NCI-H82 treated with DMSO at 0.1 percent for 48 hours (cell line): ENCODE data around the gene PCTP.

Experiments used
- DNase-seq: peaks from one replicate; lab custom pipeline; 2025; ENCODE audit not compliant: unreplicated experiment; lab: John Stamatoyannopoulos, UW

The PCTP gene

DNA sequence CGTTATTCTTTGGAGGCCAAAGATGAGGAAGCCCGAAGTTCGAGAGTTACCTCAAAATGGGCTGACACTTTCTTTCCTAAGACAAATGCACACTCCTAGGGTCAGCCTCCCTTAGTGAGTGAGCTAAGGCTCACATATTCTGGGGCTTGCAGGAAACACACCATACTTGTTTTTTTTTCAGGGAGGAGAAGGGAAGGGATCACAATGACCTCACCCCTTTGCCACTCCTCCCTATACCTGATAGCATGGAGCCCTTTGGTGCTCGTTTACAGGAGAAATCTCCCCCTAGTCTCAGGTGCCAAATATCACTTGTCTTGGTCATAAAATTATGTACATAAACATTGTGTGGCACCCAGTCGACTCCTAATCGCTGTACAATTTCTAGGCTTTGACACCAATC, 23.6 kb upstream of the PCTP start:
- DNase-seq: no peak

DNA sequence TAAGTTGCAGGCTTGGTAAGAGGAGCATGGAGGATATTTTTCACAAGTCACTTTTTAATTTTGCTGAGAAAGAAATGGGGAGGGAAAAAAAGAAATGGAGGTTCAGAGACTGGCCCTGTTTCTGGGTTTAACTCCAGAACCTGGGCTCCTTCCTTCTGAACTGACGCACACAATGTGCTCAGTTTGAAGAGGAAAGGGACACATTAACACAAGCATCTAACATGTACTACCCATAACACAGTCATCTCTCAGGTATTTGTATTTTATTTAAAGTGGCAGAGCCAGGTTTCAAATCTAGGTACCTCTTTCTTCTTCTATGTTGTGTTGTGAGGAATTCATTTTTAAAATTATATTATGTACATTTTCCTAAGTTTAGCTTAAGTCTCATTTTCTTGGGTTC, 22.9 kb upstream of the PCTP start:
- no peak for DNase-seq

DNA sequence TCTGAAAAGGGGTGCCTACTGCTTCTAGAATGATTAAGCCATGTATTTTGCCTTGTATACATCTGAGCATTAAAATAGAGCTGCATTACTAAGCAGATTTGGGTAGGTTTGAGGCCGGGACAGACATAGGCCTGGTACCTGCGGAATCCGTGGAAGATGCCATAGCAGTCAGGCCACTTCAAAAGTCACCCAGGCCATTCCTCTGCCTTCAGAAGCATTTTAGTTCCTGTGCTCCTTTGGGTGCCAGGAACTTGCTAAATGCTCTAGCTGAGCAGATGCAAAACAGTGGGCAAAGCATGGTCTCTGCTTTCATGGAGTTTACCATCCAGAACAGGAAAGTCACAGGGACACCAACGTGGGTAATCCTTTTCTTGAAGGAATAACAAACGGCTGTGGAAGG, 22.5 kb upstream of the PCTP start:
- no peak for DNase-seq

DNA sequence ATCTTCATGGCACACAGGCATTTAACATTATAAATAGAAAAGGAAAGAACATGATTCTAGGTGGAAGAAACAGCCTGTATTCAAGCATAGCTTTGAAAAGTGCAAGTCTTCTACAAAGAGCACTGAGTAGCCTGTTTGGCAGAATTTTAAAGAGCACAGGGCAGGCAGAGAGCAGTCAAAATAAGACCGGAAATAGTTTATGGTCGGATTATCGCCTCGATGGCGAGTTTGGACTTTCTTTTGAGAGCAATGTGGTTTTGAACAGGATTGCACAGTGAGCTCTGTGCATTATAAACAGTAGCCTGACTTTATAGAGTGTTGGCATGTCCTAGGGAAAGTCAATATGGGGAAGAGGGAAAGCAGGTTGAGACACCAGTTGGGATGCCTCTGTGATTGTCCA, 22.0 kb upstream of the PCTP start:
- no peak for DNase-seq

DNA sequence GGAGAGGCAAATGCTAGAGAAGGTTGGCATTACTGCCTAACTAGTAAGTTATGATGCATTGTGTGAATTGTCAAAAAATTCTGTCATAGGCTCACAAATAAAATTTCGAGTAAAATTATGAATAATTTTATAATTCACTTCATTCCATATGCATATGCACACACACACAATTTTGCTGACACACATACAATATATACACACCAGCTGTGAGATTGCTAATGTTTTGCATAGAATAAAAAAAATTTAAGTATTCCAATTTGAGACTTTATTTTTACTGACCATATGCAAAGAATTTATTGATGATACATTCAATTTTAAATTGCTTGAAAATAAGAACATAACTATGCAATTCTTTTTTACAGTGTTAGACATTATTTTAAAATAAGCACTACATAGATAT, 21.4 kb upstream of the PCTP start:
- DNase-seq: no peak

DNA sequence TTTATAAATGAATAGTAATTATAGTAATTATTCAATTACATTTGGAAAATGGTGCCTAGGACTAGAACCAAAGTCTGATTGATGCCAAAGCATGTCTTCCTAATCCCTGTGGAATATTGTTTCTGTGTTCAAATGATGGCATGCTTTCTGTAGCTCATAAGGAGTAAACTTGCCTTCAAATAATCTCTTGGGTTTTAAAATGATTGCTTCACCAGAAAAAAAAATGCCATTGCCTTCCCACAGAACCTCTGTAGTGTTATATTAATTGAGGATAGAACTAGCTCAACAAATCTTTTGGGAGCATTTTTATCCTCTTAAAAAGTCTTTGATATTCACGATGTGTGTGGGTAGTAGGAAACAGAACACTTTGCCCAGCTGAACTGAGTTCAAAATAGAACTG, 20.5 kb upstream of the PCTP start:
- no peak for DNase-seq

DNA sequence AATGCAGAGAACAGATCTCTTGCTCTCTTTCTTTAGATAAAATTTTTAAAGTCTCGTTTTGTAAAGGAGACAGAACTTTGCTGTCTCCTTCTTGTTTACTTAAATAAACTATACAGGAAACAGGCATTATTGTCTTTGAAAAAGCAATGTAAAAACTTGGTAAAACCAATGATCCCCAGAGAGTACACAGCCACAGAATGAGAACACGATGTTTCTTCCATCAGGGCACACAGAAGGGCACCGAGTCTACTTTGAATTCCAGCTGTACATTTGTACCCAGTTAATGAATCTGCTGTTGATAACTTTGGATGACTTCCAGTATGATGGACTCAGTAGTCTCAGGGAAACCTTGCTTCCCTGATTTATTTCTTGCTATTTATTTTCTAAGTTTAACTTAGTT, 20.0 kb upstream of the PCTP start:
- no peak for DNase-seq

DNA sequence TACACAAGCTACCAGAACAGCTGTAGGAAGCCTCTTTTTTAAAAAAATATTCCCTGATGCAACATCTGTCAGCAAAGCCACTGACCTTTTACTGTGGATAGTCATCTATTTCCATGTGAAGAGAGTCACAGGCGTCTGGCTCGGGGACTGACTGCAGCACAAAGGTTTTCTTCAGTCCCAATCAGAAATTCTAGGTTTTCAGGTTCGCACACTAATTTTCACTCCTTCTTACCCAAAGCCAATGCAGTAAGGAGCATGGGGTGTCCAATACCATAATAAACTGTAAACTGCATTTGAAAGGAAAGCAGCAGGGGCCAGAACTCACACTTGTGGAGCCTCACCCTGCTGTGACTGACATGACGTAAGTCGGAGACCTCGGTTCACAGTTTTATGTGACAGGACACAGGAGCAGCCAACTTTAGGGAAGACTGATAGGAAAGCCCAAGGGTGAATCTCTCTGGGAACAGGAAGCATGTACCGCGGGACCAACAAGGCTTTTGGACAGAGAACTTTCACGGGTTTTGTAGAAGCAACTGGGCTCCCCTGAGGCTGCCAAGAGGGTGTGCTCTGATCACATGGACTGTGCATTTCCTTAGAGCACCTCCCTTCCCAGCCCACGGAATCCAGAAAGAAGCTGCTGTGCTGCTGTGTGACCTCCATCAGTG, 19.1 kb upstream of the PCTP start:
- no peak for DNase-seq

DNA sequence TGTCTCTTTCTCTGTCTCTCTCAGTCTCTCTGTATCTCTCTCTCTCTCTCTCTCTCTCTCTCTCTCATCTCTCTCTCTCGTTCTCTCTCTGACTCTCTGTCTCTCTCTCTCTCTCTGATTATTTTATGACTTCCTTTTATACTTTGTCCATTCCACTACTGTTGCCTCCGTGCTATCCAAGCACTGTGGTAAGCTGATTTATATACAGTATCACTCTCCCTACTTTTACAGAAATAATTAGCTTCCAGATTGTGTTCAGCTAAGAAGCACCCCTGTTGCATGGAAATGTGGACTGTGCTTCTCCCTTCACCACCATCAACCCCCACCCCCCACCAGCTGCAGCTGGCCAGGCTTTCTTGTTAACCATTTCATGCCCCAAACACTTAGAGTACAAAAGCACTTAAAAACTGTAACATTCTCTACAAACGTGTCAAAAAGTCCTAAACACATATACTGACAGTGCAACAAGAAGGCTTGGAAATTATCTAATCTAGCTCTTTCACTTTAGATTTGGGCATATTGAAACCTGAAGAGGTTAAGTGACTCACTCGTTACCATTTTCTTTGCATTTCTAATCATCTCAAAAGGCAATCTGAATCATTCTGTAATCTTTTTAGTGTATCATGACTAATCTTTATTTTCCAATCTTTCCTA, 16.6 kb upstream of the PCTP start:
- DNase-seq: no peak

DNA sequence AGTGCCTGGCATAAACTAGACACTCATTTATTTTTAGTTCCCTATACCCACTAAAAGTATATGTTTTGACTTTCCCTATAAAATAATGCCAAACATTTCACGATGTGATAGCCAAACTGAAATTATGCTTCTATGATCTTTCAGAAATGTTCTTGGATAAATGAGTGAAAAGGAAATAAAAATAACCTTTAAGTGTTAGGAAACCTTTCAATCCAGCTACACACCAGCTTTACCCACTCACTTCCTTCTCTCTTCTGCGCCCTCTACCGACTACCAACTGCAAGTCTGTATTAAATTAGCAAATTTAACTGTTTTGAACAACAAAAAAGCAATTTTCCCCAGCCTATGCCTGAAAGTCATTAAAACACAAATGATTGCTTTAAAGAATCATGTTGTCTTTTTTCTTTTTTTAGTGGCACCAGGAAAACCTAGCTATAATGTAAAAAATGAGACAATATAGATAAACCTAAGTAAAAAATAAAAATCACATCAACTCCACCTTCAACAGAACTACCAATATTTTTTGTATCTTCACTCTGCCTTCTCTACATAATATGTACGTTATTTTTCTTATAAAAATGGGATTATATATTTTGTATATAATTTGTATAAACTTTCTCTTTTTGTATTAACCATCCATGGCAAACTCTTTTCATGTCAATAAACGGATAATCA, 15.0 kb upstream of the PCTP start:
- DNase-seq: peak; percentile 5

DNA sequence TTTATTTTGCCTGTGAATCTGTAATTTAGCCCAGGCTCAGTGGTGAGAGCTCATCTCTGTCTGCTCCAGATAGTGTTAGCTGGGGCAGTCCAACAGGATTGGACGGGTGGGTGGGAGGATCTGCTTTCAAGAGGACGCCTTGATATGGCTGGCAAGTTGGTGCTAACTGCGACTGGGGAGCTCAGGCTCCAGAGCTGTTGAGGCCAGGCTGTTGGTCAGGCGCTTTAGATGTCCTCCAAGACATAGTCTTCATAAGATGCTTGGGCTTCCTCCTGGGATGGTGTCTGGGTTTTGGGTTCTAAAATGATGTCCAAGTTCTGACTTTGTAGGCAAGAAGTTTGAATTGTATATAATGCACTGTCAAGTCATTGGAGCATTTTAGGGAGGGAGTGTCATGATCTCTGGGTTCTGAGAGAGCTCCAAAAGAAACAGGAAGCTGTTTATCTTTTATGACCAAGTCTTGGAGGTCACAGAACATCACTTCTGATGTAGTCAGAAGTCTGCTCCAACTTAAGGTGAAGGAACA, 12.8 kb upstream of the PCTP start:
- no peak for DNase-seq

DNA sequence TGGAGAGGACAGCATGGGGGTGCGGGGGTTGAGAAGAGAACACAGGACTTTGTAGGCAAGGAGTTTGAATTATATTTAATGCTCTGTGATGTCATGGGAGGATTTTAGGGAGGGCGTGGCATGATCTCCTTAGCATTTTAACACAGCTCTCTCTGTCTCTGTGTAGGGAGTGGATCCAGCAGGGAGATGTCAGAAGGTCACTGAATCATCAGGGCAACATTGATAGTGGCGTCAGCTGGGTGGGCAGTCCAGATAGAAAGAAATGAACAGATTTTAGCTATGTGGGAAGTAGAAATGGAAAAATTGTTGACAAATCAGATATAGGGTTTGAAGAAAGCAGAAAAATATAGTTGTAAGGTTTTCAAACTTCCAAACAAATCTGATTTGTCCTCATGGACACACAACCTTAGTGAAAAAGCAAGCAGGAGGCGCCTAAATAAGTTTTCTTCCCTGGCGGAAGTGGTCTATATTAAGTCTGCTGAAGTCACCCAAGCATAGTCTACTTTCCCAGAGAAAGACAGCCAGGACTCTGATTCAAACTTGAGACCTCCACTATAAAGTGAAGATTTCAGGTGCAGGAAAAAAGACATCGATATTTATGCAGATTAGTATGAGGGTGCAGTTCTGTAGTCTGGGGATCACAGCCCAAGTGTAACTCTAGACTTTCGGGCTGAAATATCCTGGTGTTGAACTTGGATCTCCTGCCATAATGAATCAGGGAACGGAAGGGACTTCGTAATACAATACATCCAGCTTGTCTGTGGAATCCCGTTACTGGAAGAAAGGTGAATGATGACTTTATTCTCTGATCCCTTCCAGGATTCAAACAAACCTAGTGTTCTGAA, 10.1 kb upstream of the PCTP start:
- no peak for DNase-seq

DNA sequence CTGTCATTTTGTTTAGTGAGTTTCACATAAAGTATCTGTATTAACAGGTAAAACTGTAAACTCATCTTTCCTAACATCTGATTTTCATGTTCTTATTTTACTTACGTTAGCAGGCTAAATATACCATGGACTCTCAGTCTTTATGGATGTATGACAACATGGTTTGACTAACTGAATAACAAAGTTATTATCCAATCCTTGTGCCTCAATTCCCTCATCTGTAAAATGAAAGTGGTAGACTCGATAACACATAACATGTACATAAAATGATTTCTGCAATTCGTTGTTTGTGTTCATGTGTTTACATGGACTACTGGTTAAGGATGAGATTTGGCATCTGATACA, 9.5 kb upstream of the PCTP start:
- DNase-seq: no peak

DNA sequence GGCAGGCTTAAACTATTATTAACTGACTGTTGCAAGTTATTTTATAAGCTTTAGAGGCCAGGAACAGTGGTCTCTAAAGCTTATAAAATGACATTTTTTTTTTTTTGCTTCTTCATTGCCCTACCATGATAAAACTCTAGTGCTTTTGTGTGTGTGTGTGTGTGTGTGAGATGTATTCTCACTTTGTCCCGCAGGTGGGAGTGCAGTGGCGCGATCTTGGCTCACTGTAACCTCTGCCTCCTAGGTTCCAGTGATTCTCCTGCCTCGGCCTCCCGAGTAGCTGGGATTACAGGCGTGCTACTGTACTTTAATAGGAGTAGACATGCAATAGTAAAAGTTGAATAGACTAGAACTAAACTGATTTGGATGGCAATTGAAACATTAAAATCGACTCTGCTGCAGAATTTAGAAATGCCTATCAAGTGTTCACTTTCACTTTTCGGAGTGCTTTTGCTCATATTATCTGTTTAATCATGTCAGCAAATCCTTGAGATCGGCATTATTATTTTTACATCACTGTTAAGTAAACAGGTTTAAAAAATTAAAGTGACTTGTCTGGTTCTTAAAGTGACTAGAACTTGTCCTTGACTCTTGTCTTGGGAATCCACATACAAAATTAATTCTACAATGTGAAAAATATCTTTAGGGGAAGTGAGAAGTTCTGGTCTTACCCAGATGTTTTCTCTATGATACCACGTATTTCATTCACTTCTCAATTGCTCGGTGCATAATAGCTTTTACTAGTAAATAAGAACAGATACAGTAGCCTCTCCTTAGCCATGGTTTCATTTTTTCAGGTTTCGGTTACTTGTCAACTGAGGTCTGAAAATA, 8.4 kb upstream of the PCTP start:
- no peak for DNase-seq

DNA sequence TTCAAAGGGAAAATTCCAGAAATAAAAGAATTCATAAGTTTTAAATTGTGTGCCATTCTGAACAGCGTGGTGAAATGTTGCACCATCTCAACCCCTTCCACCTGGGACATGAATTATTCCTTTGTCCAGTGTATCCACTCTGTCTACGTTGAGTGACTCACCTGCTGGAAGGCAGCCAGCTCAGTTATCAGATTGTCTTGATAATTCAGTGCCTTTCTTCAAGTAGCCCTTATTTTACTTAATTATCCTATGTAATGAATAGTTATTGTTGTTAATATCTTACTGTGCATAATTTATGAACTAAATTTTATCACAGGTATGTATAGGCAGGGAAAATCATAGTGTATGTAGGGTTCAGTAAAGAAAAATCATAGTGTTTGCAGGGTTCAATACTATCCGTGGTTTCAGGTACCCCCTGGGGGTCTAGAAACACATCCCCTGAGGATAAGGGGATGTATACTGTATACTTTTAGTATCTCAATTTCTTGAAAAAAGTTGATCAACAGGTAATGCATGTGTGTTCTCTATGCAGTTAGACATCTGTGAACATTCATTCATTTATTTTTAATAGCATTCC, 7.7 kb upstream of the PCTP start:
- DNase-seq: no peak

DNA sequence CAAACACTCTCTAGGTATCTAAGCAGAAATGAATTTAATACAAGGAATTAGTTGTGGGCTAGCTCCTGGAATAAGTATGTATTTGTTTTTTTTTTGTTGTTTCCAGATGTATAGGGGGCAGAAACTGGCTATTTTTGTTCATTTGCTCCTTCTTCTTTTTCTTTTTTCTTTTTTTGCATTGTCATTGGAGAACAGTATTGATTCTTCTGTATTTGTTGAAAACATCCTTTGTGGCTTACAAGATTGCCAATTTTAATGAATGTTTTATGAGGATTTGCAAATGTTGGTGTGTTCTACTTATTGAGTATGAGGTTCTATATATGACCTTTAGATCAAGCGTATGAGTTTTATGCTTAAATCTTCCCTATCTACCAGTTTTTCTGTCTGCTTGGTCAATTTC, 5.6 kb upstream of the PCTP start:
- no peak for DNase-seq

DNA sequence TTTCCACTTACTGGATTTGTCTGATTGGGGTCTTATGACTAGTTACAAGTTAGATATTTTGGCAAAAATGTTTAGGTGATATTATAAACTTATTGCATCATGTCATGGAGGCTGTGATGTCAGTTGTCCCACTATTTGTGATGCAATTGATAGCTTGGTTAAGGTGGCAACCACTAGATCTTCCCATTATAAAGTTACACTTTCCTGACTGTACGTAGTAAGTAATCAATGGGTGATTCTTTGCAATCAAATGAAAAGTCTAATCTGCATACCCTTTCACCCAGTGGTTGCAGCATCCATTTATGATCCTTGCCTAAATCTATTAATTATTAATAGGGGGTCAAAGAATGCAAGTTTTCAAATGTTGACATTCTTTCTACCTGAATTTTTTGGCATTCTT, 4.4 kb upstream of the PCTP start:
- DNase-seq: no peak

DNA sequence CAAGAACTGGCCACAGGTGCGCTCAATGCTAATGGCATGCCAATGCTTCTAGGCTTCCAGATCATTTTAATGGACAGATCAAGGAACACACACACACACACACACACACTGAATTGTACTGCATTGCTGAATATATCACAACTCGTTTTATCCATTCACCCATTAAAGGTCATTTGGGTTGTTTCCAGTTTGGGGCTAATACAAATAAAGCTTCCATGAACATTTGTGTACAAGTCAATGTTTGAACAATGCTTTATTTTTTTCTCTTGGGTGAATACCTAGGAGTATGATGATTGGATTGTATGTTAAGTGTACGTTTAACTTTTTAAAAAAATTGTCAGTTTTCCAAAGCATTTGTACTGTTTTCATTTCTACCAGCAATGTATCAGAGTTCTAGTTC, 3.6 kb upstream of the PCTP start:
- no peak for DNase-seq

DNA sequence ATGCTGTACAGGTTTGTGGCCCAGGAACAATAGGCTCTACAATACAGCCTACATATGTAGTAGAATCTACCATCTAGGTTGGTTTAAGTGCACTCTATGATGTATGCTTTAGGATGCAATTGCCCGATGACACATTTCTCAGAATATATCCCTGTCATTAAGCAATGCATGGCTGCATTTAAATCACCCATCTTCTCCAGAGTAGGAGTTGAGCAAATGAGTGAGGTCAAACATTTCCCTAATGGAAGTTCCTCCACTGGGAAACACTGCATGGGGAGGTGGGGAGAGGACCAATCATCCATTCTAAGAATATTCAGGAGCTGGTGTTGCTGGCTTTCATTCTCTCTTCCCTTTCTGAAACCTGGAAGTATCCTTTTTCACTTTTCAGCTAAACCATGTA, 2.0 kb upstream of the PCTP start:
- DNase-seq: no peak

DNA sequence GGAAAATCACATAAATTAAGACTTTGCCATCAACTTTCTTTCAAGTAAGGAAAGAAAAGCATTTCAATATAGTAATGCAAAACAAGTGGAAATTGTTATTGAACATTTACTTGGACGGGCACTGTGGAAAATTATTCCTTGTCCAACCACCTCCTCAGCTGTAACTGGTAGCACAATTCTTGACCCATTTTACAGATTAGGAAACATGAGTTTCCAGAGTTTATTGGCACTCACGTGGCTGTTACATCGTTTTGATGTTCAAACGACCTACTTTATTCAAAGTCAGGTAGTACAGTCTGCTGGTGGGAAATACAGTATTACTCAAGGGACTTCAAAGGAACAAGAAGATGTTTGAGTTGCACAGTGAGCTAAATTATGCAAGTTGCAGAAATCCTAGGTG, 866 bp upstream of the PCTP start:
- no peak for DNase-seq
